GM12874 (cell line): ENCODE data around the gene SUMO4.

Experiments used
- TF ChIP-seq, protein P1 (sequence below): IDR thresholded peaks from 2 replicates; pipeline ENCODE4 v1.5.1; 2011; ENCODE audit warnings: low read depth, mild to moderate bottlenecking, control low read depth, low read length, moderate library complexity; ENCODE audit not compliant: insufficient read depth

The SUMO4 gene

DNA sequence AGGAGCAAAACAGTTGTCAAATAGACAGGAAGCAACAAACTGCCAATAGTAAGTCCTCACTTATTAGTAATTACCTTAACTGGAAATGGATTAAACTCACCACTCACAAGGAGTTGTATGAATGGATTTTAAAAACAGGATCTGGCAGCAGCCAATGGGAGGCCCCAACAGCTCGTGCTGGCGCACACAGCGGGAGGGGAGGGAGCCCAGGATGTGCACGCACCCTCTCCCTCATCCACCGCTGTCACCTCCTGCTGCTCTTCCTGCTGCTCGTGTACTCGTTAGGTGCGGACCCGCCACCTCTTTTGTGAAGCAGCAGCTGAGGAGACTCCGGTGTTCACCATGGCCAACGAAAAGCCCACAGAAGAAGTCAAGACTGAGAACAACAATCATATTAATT is at the start of gene SUMO4:
SUMO4 (plus strand) TSS at position 213 of the 400 bp plus-strand sequence; CDS start at position 343, 130 bp downstream.
- TF ChIP-seq, protein P1, sequence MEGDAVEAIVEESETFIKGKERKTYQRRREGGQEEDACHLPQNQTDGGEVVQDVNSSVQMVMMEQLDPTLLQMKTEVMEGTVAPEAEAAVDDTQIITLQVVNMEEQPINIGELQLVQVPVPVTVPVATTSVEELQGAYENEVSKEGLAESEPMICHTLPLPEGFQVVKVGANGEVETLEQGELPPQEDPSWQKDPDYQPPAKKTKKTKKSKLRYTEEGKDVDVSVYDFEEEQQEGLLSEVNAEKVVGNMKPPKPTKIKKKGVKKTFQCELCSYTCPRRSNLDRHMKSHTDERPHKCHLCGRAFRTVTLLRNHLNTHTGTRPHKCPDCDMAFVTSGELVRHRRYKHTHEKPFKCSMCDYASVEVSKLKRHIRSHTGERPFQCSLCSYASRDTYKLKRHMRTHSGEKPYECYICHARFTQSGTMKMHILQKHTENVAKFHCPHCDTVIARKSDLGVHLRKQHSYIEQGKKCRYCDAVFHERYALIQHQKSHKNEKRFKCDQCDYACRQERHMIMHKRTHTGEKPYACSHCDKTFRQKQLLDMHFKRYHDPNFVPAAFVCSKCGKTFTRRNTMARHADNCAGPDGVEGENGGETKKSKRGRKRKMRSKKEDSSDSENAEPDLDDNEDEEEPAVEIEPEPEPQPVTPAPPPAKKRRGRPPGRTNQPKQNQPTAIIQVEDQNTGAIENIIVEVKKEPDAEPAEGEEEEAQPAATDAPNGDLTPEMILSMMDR: no peak

GRCh38 chr6:149354009-149354408 is 46.1 kb upstream of the SUMO4 start:
- TF ChIP-seq, protein P1: no peak

DNA sequence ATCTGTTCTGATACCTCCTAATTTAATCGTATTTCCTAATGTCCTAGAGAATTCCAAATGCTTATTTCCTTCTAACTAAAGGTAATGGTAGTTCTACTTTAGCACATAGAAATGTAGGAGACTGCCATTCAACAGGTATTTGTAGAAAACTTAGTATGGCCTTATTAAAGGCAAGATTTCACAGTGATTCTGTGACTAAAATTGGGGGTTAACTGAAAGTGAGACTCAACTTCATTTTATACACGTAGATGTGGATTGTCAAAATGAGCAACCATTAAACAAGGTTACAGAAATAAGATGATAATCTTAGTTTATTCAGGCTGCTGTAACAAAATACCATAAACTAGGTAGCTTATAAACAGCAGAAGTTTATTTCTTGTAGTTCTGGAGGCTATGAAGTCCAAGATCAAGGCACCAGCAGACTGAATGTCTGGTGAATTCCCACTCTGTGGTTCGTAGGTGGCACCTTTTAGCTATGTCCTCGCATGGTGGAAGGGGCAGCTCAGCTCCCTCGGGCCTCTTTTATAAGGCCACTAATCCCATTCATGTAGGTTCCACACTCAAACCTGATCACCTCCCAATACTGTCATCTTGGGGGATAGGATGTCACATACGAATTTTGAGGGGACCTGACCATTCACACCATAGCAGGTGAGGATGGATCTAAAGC is 43.8 kb upstream of the SUMO4 start:
- TF ChIP-seq, protein P1: no peak

GRCh38 chr6:149357726-149358538 is 42.1 kb upstream of the SUMO4 start:
- TF ChIP-seq, protein P1: no peak

DNA sequence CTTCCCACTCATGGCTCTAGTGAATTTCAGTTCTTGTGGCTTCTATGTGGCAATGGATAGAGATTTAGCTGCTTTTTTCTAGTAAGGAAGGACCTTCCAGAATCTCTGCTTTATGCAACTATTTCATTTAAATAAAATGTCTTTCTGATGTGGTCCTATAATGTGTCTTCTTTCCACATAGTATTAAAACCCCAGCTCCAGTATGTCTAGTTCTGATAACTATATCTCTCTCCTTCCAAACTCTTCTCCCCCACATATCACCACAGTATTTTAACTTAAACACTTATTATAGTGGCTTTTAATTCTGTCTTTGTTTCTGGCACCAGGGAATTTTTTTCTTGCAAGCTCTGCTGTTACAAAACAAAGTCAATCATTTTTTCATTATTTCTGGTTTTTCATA is 40.6 kb upstream of the SUMO4 start:
- TF ChIP-seq, protein P1: no peak

- TF ChIP-seq, protein P1: no peak
Measured at GRCh38 chr6:149360536-149360935, 39.5 kb upstream of the SUMO4 start.

DNA sequence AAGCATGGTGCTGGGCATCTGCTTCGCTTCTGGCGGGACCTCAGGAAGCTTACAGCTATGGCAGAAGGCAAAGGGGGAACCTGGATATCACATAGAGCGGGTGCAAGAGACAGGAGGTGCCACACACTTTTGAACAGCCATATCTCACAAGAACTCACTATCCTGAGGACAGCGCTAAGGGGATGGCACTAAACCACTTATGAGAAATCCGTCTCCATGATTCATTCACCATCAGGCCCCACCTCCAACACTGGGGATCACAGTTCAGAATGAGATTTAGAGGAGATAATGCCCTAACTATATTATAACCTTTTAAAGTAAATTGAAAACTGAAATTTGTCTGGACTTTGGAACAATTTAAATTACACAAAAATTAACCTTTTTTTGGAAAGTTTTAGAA is 37.8 kb upstream of the SUMO4 start:
- TF ChIP-seq, protein P1: no peak
